ENCODE results near the gene NCAPG2.

NCAPG2 gene

DNA sequence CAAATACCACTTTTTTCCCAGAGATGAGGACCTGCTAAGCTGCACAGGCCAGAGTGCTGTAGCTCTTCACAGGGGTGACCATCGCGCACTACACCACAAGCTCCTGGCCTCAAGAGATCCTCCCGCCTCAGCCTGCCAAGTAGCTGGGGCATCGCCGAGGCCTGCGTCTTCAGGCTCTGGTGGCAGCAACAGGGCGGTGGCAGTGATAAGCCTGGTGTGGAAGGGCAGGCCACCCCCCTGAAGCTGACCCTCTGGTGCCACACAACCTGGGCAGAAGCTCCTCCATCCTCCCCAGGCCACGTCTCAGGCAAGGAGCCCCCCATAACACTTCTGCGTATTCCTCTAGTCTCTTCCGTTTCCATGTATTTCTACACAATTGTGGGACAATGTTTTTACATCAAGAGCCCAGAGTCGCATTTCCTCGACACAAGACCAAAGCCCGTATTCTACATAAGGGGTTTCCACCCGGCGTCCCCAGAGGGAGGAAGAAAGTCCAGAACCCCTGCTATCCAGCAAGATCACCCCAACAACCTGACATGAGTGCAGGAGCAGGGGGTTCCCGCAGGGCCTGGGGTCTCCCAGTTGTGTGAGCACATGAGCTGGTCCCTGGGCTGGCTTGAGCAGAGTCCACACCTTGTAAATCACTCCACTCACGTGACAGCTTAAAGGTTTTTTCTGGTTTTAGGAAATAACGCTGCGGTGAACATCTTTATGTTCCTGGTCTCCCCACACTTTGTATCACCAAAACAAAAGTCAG lies 37.6 kb upstream of the NCAPG2 start:
- no peaks in the 10 kb centered on the region for H4K20me1 ChIP-seq (ENCODE audit: insufficient read depth, low read length)
- no peaks in the 10 kb centered on the region; the same call in 1 of the 2 replicates for H3K36me3 ChIP-seq (replicated peaks; ENCODE audit: insufficient read depth, low read length)
- no peaks in the 10 kb centered on the region for H3K4me1 ChIP-seq (ENCODE audit: low read length)
- H3K9me3 ChIP-seq (replicated peaks; ENCODE audit: insufficient read depth, low read length) = no peaks in the 10 kb centered on the region
- H3F3A ChIP-seq (ENCODE audit: insufficient read depth, low read length) = no peaks in the 10 kb centered on the region
- no peak overlapping the region for H3K4me3 ChIP-seq (ENCODE audit: low read length)
- no peak for DNase-seq
- no peaks in the 10 kb centered on the region for H3K79me2 ChIP-seq (ENCODE audit: low read length)
- no peak overlapping the region for H3K4me2 ChIP-seq (ENCODE audit: low read depth, low read length)
- no peak for TF ChIP-seq EZH2 (optimal IDR thresholded peaks at IDR 0.05; ENCODE audit: low read depth, low read length)
- no peak for TF ChIP-seq EZH2phosphoT487 (IDR thresholded peaks at IDR 0.05; ENCODE audit: low read length)
- TF ChIP-seq, protein P1, sequence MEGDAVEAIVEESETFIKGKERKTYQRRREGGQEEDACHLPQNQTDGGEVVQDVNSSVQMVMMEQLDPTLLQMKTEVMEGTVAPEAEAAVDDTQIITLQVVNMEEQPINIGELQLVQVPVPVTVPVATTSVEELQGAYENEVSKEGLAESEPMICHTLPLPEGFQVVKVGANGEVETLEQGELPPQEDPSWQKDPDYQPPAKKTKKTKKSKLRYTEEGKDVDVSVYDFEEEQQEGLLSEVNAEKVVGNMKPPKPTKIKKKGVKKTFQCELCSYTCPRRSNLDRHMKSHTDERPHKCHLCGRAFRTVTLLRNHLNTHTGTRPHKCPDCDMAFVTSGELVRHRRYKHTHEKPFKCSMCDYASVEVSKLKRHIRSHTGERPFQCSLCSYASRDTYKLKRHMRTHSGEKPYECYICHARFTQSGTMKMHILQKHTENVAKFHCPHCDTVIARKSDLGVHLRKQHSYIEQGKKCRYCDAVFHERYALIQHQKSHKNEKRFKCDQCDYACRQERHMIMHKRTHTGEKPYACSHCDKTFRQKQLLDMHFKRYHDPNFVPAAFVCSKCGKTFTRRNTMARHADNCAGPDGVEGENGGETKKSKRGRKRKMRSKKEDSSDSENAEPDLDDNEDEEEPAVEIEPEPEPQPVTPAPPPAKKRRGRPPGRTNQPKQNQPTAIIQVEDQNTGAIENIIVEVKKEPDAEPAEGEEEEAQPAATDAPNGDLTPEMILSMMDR (IDR thresholded peaks at IDR 0.05; ENCODE audit: low read length) = no peak
- H3K9me2 ChIP-seq (replicated peaks; ENCODE audit: insufficient read depth, low read length) = no peaks in the 10 kb centered on the region
- no peak overlapping the region for H2AFZ ChIP-seq (ENCODE audit: low read length)
- H3K27ac ChIP-seq (ENCODE audit: low read length) = no peak overlapping the region
- H3K9ac ChIP-seq (ENCODE audit: low read length) = no peak overlapping the region
- no peaks in the 10 kb centered on the region for H3K27me3 ChIP-seq (replicated peaks; ENCODE audit: insufficient read depth, low read length)

DNA sequence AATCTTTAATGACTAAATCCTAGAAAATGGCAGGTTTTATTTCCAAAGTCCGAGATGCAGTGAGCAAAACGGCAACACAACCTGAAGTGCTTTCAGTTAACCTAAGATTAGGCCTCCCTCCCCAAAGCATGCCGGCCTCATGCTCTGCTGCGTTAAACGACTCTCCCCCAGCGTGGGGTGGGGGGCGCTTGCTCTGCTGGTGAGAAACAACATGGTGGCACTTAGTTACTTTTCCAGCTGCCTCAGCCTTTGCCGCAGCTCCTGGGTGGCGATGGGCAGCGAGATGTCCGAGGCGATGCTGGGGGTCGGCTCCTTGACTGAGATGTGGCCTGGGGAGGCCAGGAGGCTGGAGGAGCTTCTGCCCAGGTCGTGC lies 36.7 kb upstream of the NCAPG2 start:
- no peaks in the 10 kb centered on the region; the same call in 1 of the 2 replicates for H3K36me3 ChIP-seq (replicated peaks; ENCODE audit: insufficient read depth, low read length)
- H3K9ac ChIP-seq (ENCODE audit: low read length) = no peak overlapping the region
- H3K79me2 ChIP-seq (ENCODE audit: low read length) = no peaks in the 10 kb centered on the region
- H2AFZ ChIP-seq (ENCODE audit: low read length) = no peak overlapping the region
- H3K27ac ChIP-seq (ENCODE audit: low read length) = no peak overlapping the region
- H3K9me3 ChIP-seq (replicated peaks; ENCODE audit: insufficient read depth, low read length) = no peaks in the 10 kb centered on the region
- no peaks in the 10 kb centered on the region for H3K9me2 ChIP-seq (replicated peaks; ENCODE audit: insufficient read depth, low read length)
- no peaks in the 10 kb centered on the region for H3K27me3 ChIP-seq (replicated peaks; ENCODE audit: insufficient read depth, low read length)
- no peaks in the 10 kb centered on the region for H3K4me1 ChIP-seq (ENCODE audit: low read length)
- no peak overlapping the region for H3K4me3 ChIP-seq (ENCODE audit: low read length)
- no peaks in the 10 kb centered on the region for H3F3A ChIP-seq (ENCODE audit: insufficient read depth, low read length)
- TF ChIP-seq EZH2 (optimal IDR thresholded peaks at IDR 0.05; ENCODE audit: low read depth, low read length) = no peak
- TF ChIP-seq, protein P1 (IDR thresholded peaks at IDR 0.05; ENCODE audit: low read length) = no peak
- no peak for TF ChIP-seq EZH2phosphoT487 (IDR thresholded peaks at IDR 0.05; ENCODE audit: low read length)
- no peak for DNase-seq
- H4K20me1 ChIP-seq (ENCODE audit: insufficient read depth, low read length) = no peaks in the 10 kb centered on the region
- H3K4me2 ChIP-seq (ENCODE audit: low read depth, low read length) = no peak overlapping the region

DNA sequence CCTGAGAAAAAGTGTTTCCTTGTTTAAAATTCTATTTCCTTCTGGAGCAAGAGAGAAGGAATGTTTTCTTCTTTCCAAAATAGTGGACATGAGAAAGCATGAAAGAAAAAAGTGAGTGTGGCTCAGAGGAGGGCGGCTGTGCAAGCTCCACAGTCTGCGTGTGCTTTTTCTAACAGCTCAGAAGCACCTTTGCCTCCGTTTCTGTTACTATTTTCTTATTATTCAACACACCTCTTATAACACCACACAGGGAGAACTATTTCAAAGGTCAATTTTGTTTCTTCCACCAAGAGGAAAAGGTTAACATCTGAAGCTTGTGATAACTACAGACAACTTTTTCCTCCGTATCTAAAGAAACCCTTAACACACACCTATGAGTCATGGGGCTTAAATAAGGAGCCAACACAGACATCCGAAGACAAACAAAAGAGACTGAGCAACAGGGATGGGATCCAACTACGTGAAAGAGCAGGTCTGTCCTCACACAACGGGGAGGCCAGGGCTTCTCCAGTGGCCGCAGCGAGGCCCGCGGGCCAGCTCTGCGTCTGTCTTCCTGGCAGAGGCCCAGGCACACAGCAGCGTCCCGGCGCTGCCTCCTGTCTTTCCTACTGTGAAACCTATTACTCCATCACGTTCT lies 36.2 kb upstream of the NCAPG2 start:
- Histone ChIP-seq H4K20me1 (ENCODE audit: insufficient read depth, low read length) (no peaks in the 10 kb centered on the region), H3K4me2 (ENCODE audit: low read depth, low read length) (no peak overlapping the region), H3K36me3 (replicated peaks; ENCODE audit: insufficient read depth, low read length) (no peaks in the 10 kb centered on the region; the same call in 1 of the 2 replicates), H3K79me2 (ENCODE audit: low read length) (no peaks in the 10 kb centered on the region), H3F3A (ENCODE audit: insufficient read depth, low read length) (no peaks in the 10 kb centered on the region), H3K27ac (ENCODE audit: low read length) (no peak overlapping the region), H3K4me3 (ENCODE audit: low read length) (no peak overlapping the region), H3K9ac (ENCODE audit: low read length) (no peak overlapping the region), H3K9me2 (replicated peaks; ENCODE audit: insufficient read depth, low read length) (no peaks in the 10 kb centered on the region), H3K4me1 (ENCODE audit: low read length) (no peaks in the 10 kb centered on the region), H3K9me3 (replicated peaks; ENCODE audit: insufficient read depth, low read length) (no peaks in the 10 kb centered on the region), H2AFZ (ENCODE audit: low read length) (no peak overlapping the region), H3K27me3 (replicated peaks; ENCODE audit: insufficient read depth, low read length) (no peaks in the 10 kb centered on the region)
- no peak for DNase-seq
- TF ChIP-seq EZH2phosphoT487 (IDR thresholded peaks at IDR 0.05; ENCODE audit: low read length) (no peak), EZH2 (optimal IDR thresholded peaks at IDR 0.05; ENCODE audit: low read depth, low read length) (no peak)
- TF ChIP-seq, protein P1 (IDR thresholded peaks at IDR 0.05; ENCODE audit: low read length) = no peak

Measured in MM.1S (cell line).